Measurements from ENCODE around the gene ADCYAP1R1. TPM values are rescaled to one million over a fixed set of nuclear protein-coding genes. Genes with fewer than 3 reads are reported as not detected.

ADCYAP1R1 gene
- total RNA-seq, 2 donors from 2014 or later: 1.0 to 4.8 TPM

GRCh38 chr7:31113660-31114059, 61.6 kb downstream of the ADCYAP1R1 start:
- no peak for DNase-seq
- no peak for ATAC-seq
- intact Hi-C loops (cut with DNase I): loop anchor here in 1 of 2 donors (5.0 kb wide), 1 partner anchor 136 kb away; no protein-coding TSS in a partner anchor

GRCh38 chr7:31114593-31115343, 62.7 kb downstream of the ADCYAP1R1 start:
- ATAC-seq: peak in 1 of 2 donors; percentile 43
- intact Hi-C loops (cut with DNase I): loop anchor here in 1 of 2 donors (5.0 kb wide), 1 partner anchor 137 kb away; no protein-coding TSS in a partner anchor

GRCh38 chr7:31116615-31117014, 64.5 kb downstream of the ADCYAP1R1 start:
- DNase-seq (no peak), ATAC-seq (no peak)
- intact Hi-C loops (cut with DNase I): no loop called here

More at GRCh38 chr7:31114593-31115343, 62.7 kb downstream of the ADCYAP1R1 start:
- DNase-seq: no peak

DNA sequence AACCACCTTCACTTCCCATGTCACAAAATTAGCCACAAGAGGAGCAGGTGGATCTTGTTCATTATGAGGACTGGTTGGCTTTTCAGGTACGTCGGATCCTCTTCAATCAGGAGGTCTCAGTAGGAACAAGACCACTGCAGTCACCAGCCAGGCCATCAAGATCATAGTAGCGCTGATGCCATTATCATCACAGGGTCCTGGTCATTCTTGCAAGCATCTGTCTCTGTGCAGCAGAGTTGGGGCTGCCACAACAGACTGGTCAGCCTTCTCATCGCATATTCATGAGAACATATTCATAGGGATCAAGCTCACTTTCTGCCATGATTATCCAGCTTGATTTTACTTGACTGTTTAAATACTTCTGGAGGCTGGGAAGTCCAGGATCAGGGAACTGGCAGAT, 67.1 kb downstream of the ADCYAP1R1 start:
- ATAC-seq (no peak), DNase-seq (no peak)
- intact Hi-C loops (cut with DNase I): no loop called here

DNA sequence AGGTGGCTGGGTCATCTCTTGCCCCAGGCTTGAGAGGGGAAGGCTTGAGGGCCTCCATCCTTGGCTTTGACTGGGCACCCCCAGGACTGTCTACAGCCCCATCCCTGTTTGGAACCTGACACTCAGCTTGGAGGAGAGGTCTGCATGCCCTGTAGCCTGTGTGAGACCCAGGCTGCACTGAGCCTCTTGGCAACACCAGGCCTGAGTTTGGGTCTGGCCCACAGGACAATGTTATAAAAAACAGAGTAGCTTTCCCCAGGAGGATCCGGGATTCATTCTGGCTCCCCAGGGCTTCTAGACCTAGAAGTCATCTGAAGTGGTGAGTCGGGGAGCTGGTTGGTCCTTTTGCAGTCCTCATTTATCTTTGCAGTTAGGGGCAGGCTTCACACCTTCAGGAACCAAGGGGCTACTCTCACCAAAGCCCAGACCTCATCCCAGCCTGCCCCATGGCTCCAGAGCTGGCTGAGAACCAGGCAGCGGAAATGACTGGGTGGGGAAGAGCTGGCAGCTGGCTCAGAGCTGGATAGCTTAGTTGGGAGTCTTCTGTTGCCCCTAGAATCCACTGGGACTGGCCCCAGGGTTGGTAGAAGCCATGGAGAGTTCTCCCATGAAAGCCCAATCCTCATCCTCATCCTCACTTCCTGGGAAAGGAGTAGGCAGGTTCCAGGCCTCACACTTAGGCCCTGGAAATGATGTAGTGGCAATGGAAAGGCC, 68.8 kb downstream of the ADCYAP1R1 start:
- intact Hi-C loops (cut with DNase I): loop anchor here in 1 of 2 donors (5.0 kb wide), 1 partner anchor 134 kb away; no protein-coding TSS in a partner anchor
- ATAC-seq: no peak

GRCh38 chr7:31121601-31122000, 69.5 kb downstream of the ADCYAP1R1 start:
- no peak for ATAC-seq
- intact Hi-C loops (cut with DNase I): loop anchor here in 1 of 2 donors (5.0 kb wide), 1 partner anchor 134 kb away; no protein-coding TSS in a partner anchor
- no peak for DNase-seq

More for the DNA sequence above, 68.8 kb downstream of the ADCYAP1R1 start:
- no peak for DNase-seq

- intact Hi-C loops (cut with DNase I): loop anchor here (1.0 to 5.0 kb wide), 3 partner anchors 135 to 322 kb away; no protein-coding TSS in a partner anchor
- DNase-seq (peak; percentile 66), ATAC-seq (peak; percentile 86 to 90)
Observed at GRCh38 chr7:31122649-31123058, 70.5 kb downstream of the ADCYAP1R1 start.

DNA sequence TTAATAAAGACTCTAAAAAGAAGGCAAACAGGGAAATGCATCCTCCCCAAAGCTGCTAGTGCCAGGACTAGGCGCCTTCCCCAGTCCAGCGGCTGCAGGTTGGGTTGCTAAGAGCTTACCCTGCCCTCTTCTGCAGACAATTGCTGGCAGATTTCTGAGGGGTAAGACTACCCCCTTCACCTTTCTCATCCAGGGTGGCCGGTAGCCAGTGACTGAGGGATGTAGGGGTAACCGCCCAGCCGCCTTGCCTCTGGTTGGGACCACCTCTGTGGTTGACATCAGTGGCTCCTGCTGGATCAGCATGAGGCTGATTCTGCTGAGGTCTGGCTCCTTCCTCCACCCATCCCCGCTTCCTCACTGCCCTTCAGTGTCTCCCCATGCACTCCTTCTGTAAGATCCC, 71.2 kb downstream of the ADCYAP1R1 start:
- no peak for DNase-seq
- intact Hi-C loops (cut with DNase I): loop anchor here in 1 of 2 donors (5.0 kb wide), 1 partner anchor 136 kb away; no protein-coding TSS in a partner anchor
- ATAC-seq: no peak

- intact Hi-C loops (cut with DNase I): loop anchor here in 1 of 2 donors (5.0 kb wide), 1 partner anchor 136 kb away; no protein-coding TSS in a partner anchor
- DNase-seq (no peak), ATAC-seq (no peak)
Observed at GRCh38 chr7:31123726-31124125, 71.6 kb downstream of the ADCYAP1R1 start.

DNA sequence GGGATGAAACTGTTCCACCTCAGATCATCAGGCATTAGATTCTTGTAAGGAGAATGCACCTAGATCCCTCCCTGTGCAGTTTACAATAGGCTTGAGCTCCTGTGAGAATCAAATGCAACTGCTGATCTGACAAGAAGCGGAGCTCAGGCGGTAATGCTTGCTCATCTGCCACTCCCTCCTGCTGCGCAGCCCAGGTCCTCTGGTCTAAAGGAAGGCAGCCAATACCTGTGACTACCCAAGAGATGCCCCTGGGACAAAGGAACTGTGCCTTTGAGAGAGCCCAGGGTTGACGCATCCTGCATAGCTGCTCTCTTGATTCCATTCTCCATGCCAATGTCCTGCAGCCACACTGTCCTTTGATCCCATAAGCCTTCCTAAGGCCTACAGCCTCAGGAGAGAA, 73.1 kb downstream of the ADCYAP1R1 start:
- intact Hi-C loops (cut with DNase I): no loop called here
- DNase-seq: no peak

GRCh38 chr7:31126976-31127375, 74.9 kb downstream of the ADCYAP1R1 start:
- intact Hi-C loops (cut with DNase I): no loop called here
- ATAC-seq (no peak), DNase-seq (no peak)

More for the DNA sequence above, 73.1 kb downstream of the ADCYAP1R1 start:
- ATAC-seq: no peak

GRCh38 chr7:31129067-31129466, 77.0 kb downstream of the ADCYAP1R1 start:
- ATAC-seq (no peak), DNase-seq (no peak)
- intact Hi-C loops (cut with DNase I): no loop called here

DNA sequence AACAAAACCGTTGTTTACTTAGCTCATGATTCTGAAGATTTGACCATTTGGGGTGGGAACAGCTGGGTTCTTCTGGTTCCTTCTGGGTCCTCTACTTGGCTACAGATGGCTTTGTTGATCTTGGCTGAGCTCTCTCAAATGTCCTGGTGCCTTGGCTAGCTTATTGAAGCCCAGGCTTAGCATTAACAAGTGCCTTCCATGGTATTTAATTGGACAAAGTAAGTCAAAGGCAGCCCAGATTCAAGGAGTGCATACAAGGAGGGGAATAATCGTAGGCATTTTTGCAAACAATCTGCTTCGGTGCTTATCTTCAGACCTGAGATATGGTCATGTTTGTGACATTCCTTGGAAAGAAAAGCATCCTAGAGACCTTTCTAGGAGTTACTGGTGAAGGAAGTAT, 81.4 kb downstream of the ADCYAP1R1 start:
- ATAC-seq: peak; percentile 34 to 44
- intact Hi-C loops (cut with DNase I): loop anchor here in 1 of 2 donors (10.0 kb wide), 1 partner anchor 501 kb away; no protein-coding TSS in a partner anchor
- DNase-seq: no peak

DNA sequence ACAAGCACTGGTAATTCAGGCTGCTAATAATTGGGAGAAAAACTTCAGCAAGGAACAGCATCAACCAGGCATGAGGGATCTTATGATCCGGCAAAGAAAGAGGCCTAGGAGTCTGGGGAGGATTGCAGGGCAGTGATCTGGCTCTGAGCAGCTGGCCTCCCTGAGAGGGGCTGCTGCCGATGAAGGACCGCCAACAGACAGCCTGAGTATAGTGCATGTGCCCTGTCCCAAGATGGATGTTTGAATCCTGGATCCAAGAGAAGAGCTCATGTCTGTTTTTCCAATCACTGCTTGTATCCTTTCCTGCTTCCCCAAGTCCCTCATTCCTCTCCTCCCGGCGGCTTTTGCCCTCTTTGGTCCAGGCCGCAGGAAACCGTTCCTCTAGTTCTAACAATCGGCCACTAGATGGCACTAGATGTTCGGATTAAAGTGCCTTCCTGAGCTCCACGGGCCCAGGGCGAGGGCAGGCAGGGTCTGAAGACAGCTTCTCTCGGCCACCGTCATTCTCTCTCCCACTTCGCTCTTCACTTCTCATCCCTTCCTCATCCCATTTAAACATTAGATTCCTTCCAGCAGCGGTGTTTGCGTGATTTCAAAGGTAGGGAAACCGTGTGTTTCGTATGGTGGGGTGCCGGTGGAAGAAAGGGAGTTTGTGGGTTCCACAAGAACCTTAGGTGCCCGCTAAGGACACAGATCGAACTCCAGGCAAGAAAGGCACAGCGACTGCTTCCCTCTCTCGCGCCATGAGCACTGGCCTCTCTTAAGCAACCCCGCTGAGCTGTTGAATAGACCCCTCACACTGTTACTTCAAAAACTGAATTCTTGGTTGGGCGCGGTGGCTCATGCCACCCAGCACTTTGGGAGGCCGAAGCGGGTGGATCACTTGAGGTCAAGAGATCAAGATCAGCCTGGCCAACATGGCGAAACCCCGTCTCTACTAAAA, 82.4 kb downstream of the ADCYAP1R1 start:
- peak; percentile 95 to 98 for ATAC-seq
- intact Hi-C loops (cut with DNase I): loop anchor here (2.0 to 10.0 kb wide), 3 partner anchors 500 to 602 kb away; no protein-coding TSS in a partner anchor
- DNase-seq: peak; percentile 77

- intact Hi-C loops (cut with DNase I): loop anchor here in 1 of 2 donors (5.0 to 10.0 kb wide), 2 partner anchors 498 to 595 kb away; no protein-coding TSS in a partner anchor
- ATAC-seq: no peak
- no peak for DNase-seq
Observed at GRCh38 chr7:31137234-31137633, 85.1 kb downstream of the ADCYAP1R1 start.

- ATAC-seq (no peak), DNase-seq (no peak)
- intact Hi-C loops (cut with DNase I): no loop called here
Observed at GRCh38 chr7:31145339-31145738, 93.2 kb downstream of the ADCYAP1R1 start.

GRCh38 chr7:31146030-31146429, 93.9 kb downstream of the ADCYAP1R1 start:
- DNase-seq (no peak), ATAC-seq (no peak)
- intact Hi-C loops (cut with DNase I): no loop called here

GRCh38 chr7:31146538-31146937, 94.4 kb downstream of the ADCYAP1R1 start:
- ATAC-seq (no peak), DNase-seq (no peak)
- intact Hi-C loops (cut with DNase I): no loop called here

DNA sequence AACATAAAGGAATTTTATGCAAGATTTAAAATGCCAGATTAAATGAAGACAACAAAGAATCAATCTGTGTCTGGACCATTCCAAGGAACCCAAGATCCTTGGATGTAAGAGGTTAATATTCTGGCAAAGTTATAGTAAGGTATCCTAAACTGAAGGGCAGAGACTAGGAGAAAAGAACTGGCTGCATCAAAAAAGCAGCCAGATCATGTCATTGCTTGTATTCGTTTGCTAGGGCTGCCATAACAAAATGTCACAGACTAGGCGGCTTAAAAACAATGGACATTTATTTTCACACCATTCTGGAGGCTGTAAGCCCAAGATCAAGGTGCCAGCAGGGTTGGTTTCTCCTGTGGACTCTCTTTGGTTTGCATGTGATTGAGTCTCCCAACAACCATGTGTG, 99.7 kb downstream of the ADCYAP1R1 start:
- ATAC-seq: no peak
- DNase-seq: no peak
- intact Hi-C loops (cut with DNase I): no loop called here
